H9 (cell line): ENCODE measurements around the gene MEP1A. TPM values are rescaled to one million over a fixed set of nuclear protein-coding genes. Genes with fewer than 3 reads are reported as not detected.

Experiments
- DNase-seq: peaks from one replicate; pipeline ENCODE4 v3.0.0-alpha.2; 2017
- H2AFZ ChIP-seq: one replicate; pipeline ENCODE4 v1.6.1; 2013; ENCODE audit warnings: mild to moderate bottlenecking, low read length, control low read depth, moderate library complexity
- H2AK5ac ChIP-seq: 2 replicates; pipeline ENCODE4 v1.6.1; 2013; ENCODE audit warnings: low read length, control low read depth, mixed read lengths; ENCODE audit not compliant: insufficient read length
- H2BK120ac ChIP-seq: one replicate; pipeline ENCODE4 v1.6.1; 2013; ENCODE audit warnings: low read depth, mild to moderate bottlenecking, low read length, control low read depth, inconsistent platforms; ENCODE audit not compliant: poor library complexity, severe bottlenecking
- H2BK12ac ChIP-seq: 2 replicates; pipeline ENCODE4 v1.6.1; 2013; ENCODE audit warnings: low read length, control low read depth, mixed read lengths, low read depth; ENCODE audit not compliant: insufficient read length
- H2BK15ac ChIP-seq: 2 replicates; pipeline ENCODE4 v1.6.1; 2013; ENCODE audit warnings: low read depth, low read length, control low read depth
- H2BK20ac ChIP-seq: one replicate; pipeline ENCODE4 v1.6.1; 2013; ENCODE audit warnings: low read depth, mild to moderate bottlenecking, low read length, control low read depth, inconsistent platforms; ENCODE audit not compliant: poor library complexity, severe bottlenecking
- H2BK5ac ChIP-seq: 2 replicates; pipeline ENCODE4 v1.6.1; 2013; ENCODE audit warnings: low read length, control low read depth, mixed read lengths; ENCODE audit not compliant: insufficient read length
- H3K14ac ChIP-seq: 2 replicates; pipeline ENCODE4 v1.6.1; 2013; ENCODE audit warnings: low read length, control low read depth; ENCODE audit not compliant: insufficient read depth
- H3K18ac ChIP-seq: 2 replicates; pipeline ENCODE4 v1.6.1; 2013; ENCODE audit warnings: low read depth, mild to moderate bottlenecking, mixed read lengths, low read length, control low read depth; ENCODE audit not compliant: insufficient read length
- H3K23ac ChIP-seq: 2 replicates; pipeline ENCODE4 v1.6.1; 2013; ENCODE audit warnings: low read length, control low read depth, mixed read lengths, low read depth; ENCODE audit not compliant: insufficient read length
- H3K23me2 ChIP-seq: 2 replicates; pipeline ENCODE4 v1.6.1; 2013; ENCODE audit warnings: low read depth, mild to moderate bottlenecking, mixed read lengths, low read length, control low read depth; ENCODE audit not compliant: insufficient read length, poor library complexity, severe bottlenecking
- H3K27ac ChIP-seq: 2 replicates; pipeline ENCODE4 v1.5.1; 2013; ENCODE audit warnings: low read length, control low read depth, mixed read lengths, low read depth; ENCODE audit not compliant: insufficient read length
- H3K27me3 ChIP-seq: 2 replicates; pipeline ENCODE4 v1.6.1; 2013; ENCODE audit warnings: low read length, control low read depth, inconsistent platforms; ENCODE audit not compliant: insufficient read depth
- H3K4ac ChIP-seq: 2 replicates; pipeline ENCODE4 v1.6.1; 2013; ENCODE audit warnings: low read depth, mild to moderate bottlenecking, control low read depth, inconsistent platforms, low read length, moderate library complexity
- H3K4me1 ChIP-seq: 2 replicates; pipeline ENCODE4 v1.6.1; 2013; ENCODE audit warnings: low read length, control low read depth, inconsistent platforms; ENCODE audit not compliant: insufficient read depth
- H3K4me2 ChIP-seq: 2 replicates; pipeline ENCODE4 v1.6.1; 2013; ENCODE audit warnings: low read length, control low read depth, mixed read lengths; ENCODE audit not compliant: insufficient read length, insufficient read depth
- H3K56ac ChIP-seq: 2 replicates; pipeline ENCODE4 v1.6.1; 2013; ENCODE audit warnings: low read depth, mild to moderate bottlenecking, mixed read lengths, low read length, control low read depth; ENCODE audit not compliant: insufficient read length
- H3K79me1 ChIP-seq: 2 replicates; pipeline ENCODE4 v1.6.1; 2013; ENCODE audit warnings: low read depth, mild to moderate bottlenecking, moderate library complexity, low read length, control low read depth, inconsistent platforms; ENCODE audit not compliant: insufficient read depth, poor library complexity, severe bottlenecking
- H3K79me2 ChIP-seq: 2 replicates; pipeline ENCODE4 v1.6.1; 2013; ENCODE audit warnings: low read length, control low read depth, inconsistent platforms; ENCODE audit not compliant: insufficient read depth
- H3K9ac ChIP-seq: 2 replicates; pipeline ENCODE4 v1.6.1; 2013; ENCODE audit warnings: low read length, control low read depth, mixed read lengths; ENCODE audit not compliant: insufficient read length; ENCODE audit errors: extremely low read depth
- H3K9me3 ChIP-seq: one replicate; pipeline ENCODE4 v1.6.1; 2013; ENCODE audit warnings: low read depth, low read length, inconsistent platforms; ENCODE audit not compliant: control insufficient read depth
- H3T11ph ChIP-seq: one replicate; pipeline ENCODE4 v1.6.1; 2013; ENCODE audit warnings: mild to moderate bottlenecking, low read length, control low read depth, inconsistent platforms
- H4K20me1 ChIP-seq: one replicate; pipeline ENCODE4 v1.6.1; 2013; ENCODE audit not compliant: control insufficient read depth, insufficient read length, insufficient read depth
- H4K5ac ChIP-seq: 2 replicates; pipeline ENCODE4 v1.6.1; 2013; ENCODE audit warnings: low read depth, mild to moderate bottlenecking, mixed read lengths, low read length, control low read depth; ENCODE audit not compliant: insufficient read length
- H4K8ac ChIP-seq: replicated peaks from 2 replicates; pipeline ENCODE4 v1.6.1; 2013; ENCODE audit warnings: low read length, control low read depth, mixed read lengths, low read depth; ENCODE audit not compliant: insufficient read length
- H4K91ac ChIP-seq: 2 replicates; pipeline ENCODE4 v1.6.1; 2013; ENCODE audit warnings: low read depth, mild to moderate bottlenecking, moderate library complexity, mixed read lengths, low read length, control low read depth; ENCODE audit not compliant: insufficient read length
- H3K27ac Mint-ChIP-seq, 3 experiments: 2 replicates in 2 of 3; 3 replicates in 1 of 3; pipeline ENCODE4 v1.8.0; 2020 to 2021; ENCODE audit warnings: mixed read lengths in 3 of 3, mild to moderate bottlenecking in 1 of 3, moderate library complexity in 1 of 3
- H3K27me3 Mint-ChIP-seq: 2 replicates; pipeline ENCODE4 v1.8.0; 2021; ENCODE audit warnings: low read depth, mild to moderate bottlenecking, moderate library complexity, mixed read lengths
- H3K36me3 Mint-ChIP-seq, 3 experiments: 2 replicates in 2 of 3; 3 replicates in 1 of 3; pipeline ENCODE4 v1.8.0; 2020 to 2021; ENCODE audit warnings: low read depth in 3 of 3, mixed read lengths in 3 of 3; ENCODE audit not compliant: insufficient read depth in 1 of 3
- H3K4me1 Mint-ChIP-seq, 2 experiments: 2 replicates each; pipeline ENCODE4 v1.8.0; 2020; ENCODE audit warnings: mixed read lengths in 2 of 2
- H3K4me3 Mint-ChIP-seq, 2 experiments: 2 replicates in 1 of 2; 3 replicates in 1 of 2; pipeline ENCODE4 v1.8.0; 2020 to 2021; ENCODE audit warnings: mild to moderate bottlenecking in 2 of 2, mixed read lengths in 2 of 2, moderate library complexity in 1 of 2
- H3K9me3 Mint-ChIP-seq, 2 experiments: 2 replicates in 1 of 2; 3 replicates in 1 of 2; pipeline ENCODE4 v1.8.0; 2020; ENCODE audit warnings: mild to moderate bottlenecking in 2 of 2, mixed read lengths in 2 of 2, moderate library complexity in 1 of 2
- CTCF ChIP-seq: fragments of 200-600 bp; sonication (generic); conservative IDR thresholded peaks from 3 replicates; pipeline ENCODE4 v1.8.0; 2021; ENCODE audit warnings: antibody characterized with exemption, mild to moderate bottlenecking
- WGBS: extraction: QIAGEN DNeasy Blood & Tissue Kit; methylation state at CpG from one replicate; pipeline ENCODE4 v1.1.7; 2013; ENCODE audit warnings: missing lambda C conversion rate, low lambda C conversion rate, mixed read lengths; ENCODE audit not compliant: insufficient read length; ENCODE audit errors: extremely low coverage; 5-methylcytosine and 5-hydroxymethylcytosine counted together
- total RNA-seq: library from RNA; stranded (reverse); gene quantifications from 2 replicates; pipeline ENCODE4 v1.2.1, GENCODE V29; 2021

Gene MEP1A
- total RNA-seq, 1 experiment from 2014 or later = not detected

DNA sequence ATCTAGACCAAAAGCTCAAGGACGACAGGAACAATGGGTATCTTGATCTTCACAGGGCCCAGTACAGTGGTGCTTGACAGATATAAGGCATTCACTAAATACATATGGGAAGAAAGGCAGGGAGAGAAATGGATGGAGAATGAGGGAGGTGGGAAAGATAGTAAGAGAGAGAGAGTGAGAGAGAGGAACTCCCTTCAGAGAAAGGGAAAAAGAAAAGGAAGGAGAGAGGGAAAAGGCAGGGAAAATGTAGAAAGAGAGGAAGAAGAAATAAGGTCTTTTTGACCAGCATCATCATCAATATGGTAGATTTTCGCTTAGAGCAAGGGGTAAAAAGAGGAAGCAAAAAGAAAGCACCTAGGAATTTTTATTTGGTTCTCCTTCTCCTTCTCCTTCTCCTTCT, 47.2 kb upstream of the MEP1A start:
- no peak overlapping the region for H3K4me3 Mint-ChIP-seq
- no peak overlapping the region for H3K18ac ChIP-seq
- no peak overlapping the region for H3K27ac Mint-ChIP-seq
- WGBS = no CpG with 5 or more reads among the region's 2 CpGs
- H2BK5ac ChIP-seq = no peak overlapping the region
- no peaks in the 10 kb centered on the region for H4K20me1 ChIP-seq
- no peaks in the 10 kb centered on the region for H3K23me2 ChIP-seq
- no peak overlapping the region for H4K91ac ChIP-seq
- H3K9me3 ChIP-seq = no peaks in the 10 kb centered on the region
- H3K36me3 Mint-ChIP-seq = no peaks in the 10 kb centered on the region
- no peak overlapping the region for H2AK5ac ChIP-seq
- no peaks in the 10 kb centered on the region for H3K79me1 ChIP-seq
- H3K4me2 ChIP-seq = no peak overlapping the region
- no peaks in the 10 kb centered on the region; a peak in 1 of 5 replicates for H3K9me3 Mint-ChIP-seq
- H3K27me3 ChIP-seq = no peaks in the 10 kb centered on the region
- no peak overlapping the region for H3K14ac ChIP-seq
- no peak overlapping the region for H2BK15ac ChIP-seq
- H3T11ph ChIP-seq = no peak overlapping the region
- H4K8ac ChIP-seq = no peak overlapping the region
- H2AFZ ChIP-seq = no peak overlapping the region
- H3K23ac ChIP-seq = no peak overlapping the region
- DNase-seq = no peak
- H4K5ac ChIP-seq = no peak overlapping the region
- no peak overlapping the region for H2BK12ac ChIP-seq
- no peak overlapping the region for H2BK120ac ChIP-seq
- peaks cover 19% of the 10 kb centered on the region for H3K27me3 Mint-ChIP-seq
- H3K27ac ChIP-seq = no peak overlapping the region
- H3K79me2 ChIP-seq = no peaks in the 10 kb centered on the region
- H3K4me1 Mint-ChIP-seq = peaks cover 15 to 21% of the 10 kb centered on the region in 2 experiments
- H2BK20ac ChIP-seq = no peak overlapping the region
- TF ChIP-seq CTCF = no peak
- no peak overlapping the region for H3K9ac ChIP-seq
- peaks cover 2% of the 10 kb centered on the region; the same call in 1 of the 2 replicates for H3K4me1 ChIP-seq
- H3K56ac ChIP-seq = no peak overlapping the region
- no peak overlapping the region for H3K4ac ChIP-seq
